WTC11 (cell line): ENCODE measurements around the gene TFCP2. TPM values are rescaled to one million over a fixed set of nuclear protein-coding genes. Genes with fewer than 3 reads are reported as not detected.

ENCODE experiments used
- ATAC-seq: fragments of 200-7000 bp; cut with Tn5 transposase; 2 replicates; pipeline ENCODE4 v1.10.0; 2021; ENCODE audit warnings: mild to moderate bottlenecking, moderate library complexity
- CTCF ChIA-PET: fragments of 300-600 bp; sonication (Branson Sonifier 250); formaldehyde crosslinking; loops from one replicate; lab custom pipeline; 2021; ENCODE audit warnings: antibody characterized with exemption; lab: Charles Lee
- POLR2A ChIA-PET: fragments of 350-600 bp; sonication (Branson Sonifier 250); formaldehyde crosslinking; loops from one replicate; lab custom pipeline; 2021; ENCODE audit warnings: antibody characterized with exemption; lab: Charles Lee
- DNase-seq: peaks from one replicate; pipeline ENCODE4 v3.0.0; 2021; ENCODE audit warnings: low spot score
- H3K27ac Mint-ChIP-seq: 2 replicates; pipeline ENCODE4 v1.8.0; 2021; ENCODE audit warnings: mixed read lengths
- H3K27me3 Mint-ChIP-seq: 2 replicates; pipeline ENCODE4 v1.8.0; 2021; ENCODE audit warnings: low read depth, mild to moderate bottlenecking, moderate library complexity, mixed read lengths
- H3K36me3 Mint-ChIP-seq: 2 replicates; pipeline ENCODE4 v1.8.0; 2021; ENCODE audit warnings: mixed read lengths
- H3K4me1 Mint-ChIP-seq: 2 replicates; pipeline ENCODE4 v1.8.0; 2022; ENCODE audit warnings: mixed read lengths
- H3K4me3 Mint-ChIP-seq: 2 replicates; pipeline ENCODE4 v1.8.0; 2021; ENCODE audit warnings: mild to moderate bottlenecking, moderate library complexity, mixed read lengths
- H3K9me3 Mint-ChIP-seq: 2 replicates; pipeline ENCODE4 v1.8.0; 2021; ENCODE audit warnings: mixed read lengths
- FOXP1 ChIP-seq: sonication (generic); formaldehyde crosslinking; IDR thresholded peaks from 2 replicates; pipeline ENCODE4 v1.8.0; 2022; ENCODE audit warnings: missing genetic modification reagents, mild to moderate bottlenecking, moderate library complexity, borderline replicate concordance
- GABPB1 ChIP-seq: sonication (generic); formaldehyde crosslinking; IDR thresholded peaks from 2 replicates; pipeline ENCODE4 v1.8.1; 2023; ENCODE audit warnings: mild to moderate bottlenecking, missing genetic modification reagents
- JUN ChIP-seq: sonication (generic); formaldehyde crosslinking; IDR thresholded peaks from 2 replicates; pipeline ENCODE4 v1.8.0; 2023; ENCODE audit warnings: mild to moderate bottlenecking, missing genetic modification reagents
- MYBL2 ChIP-seq: sonication (generic); formaldehyde crosslinking; IDR thresholded peaks from 2 replicates; pipeline ENCODE4 v1.8.1; 2023; ENCODE audit warnings: mild to moderate bottlenecking, moderate library complexity, missing genetic modification reagents
- OVOL2 ChIP-seq: fragments of 250-450 bp; sonication (Bioruptor Pico); IDR thresholded peaks from 2 replicates; pipeline ENCODE4 v1.9.0; 2021; ENCODE audit warnings: mild to moderate bottlenecking, borderline replicate concordance
- SOX15 ChIP-seq: fragments of 250-450 bp; sonication (Bioruptor Pico); IDR thresholded peaks from 2 replicates; pipeline ENCODE4 v1.9.0; 2021; ENCODE audit warnings: mild to moderate bottlenecking
- SP1 ChIP-seq: sonication (generic); formaldehyde crosslinking; conservative IDR thresholded peaks from 2 replicates; pipeline ENCODE4 v1.8.1; 2022; ENCODE audit warnings: missing genetic modification reagents
- TCF7 ChIP-seq: sonication (generic); formaldehyde crosslinking; IDR thresholded peaks from 2 replicates; pipeline ENCODE4 v1.8.0; 2022; ENCODE audit warnings: mild to moderate bottlenecking, low read depth, missing genetic modification reagents, moderate library complexity
- ZNF317 ChIP-seq: sonication (generic); formaldehyde crosslinking; IDR thresholded peaks from 2 replicates; pipeline ENCODE4 v1.8.1; 2023; ENCODE audit warnings: low read depth, mild to moderate bottlenecking, moderate library complexity, missing genetic modification reagents, borderline replicate concordance
- ZNF396 ChIP-seq: fragments of 250-450 bp; sonication (Bioruptor Pico); IDR thresholded peaks from 2 replicates; pipeline ENCODE4 v1.8.0; 2021; ENCODE audit warnings: mild to moderate bottlenecking, moderate library complexity, borderline replicate concordance
- ZNF416 ChIP-seq: fragments of 250-450 bp; sonication (Bioruptor Pico); IDR thresholded peaks from 2 replicates; pipeline ENCODE4 v1.9.0; 2021; ENCODE audit warnings: mild to moderate bottlenecking, inconsistent platforms
- ZNF423 ChIP-seq: fragments of 250-450 bp; sonication (Bioruptor Pico); IDR thresholded peaks from 2 replicates; pipeline ENCODE4 v2.1.2; 2022; ENCODE audit warnings: mild to moderate bottlenecking, moderate library complexity
- total RNA-seq: library from RNA; stranded (reverse); gene quantifications from 3 replicates; pipeline ENCODE4 v1.2.3, GENCODE V29; 2021
- TF ChIP-seq, protein P1 (sequence below): sonication (generic); formaldehyde crosslinking; IDR thresholded peaks from 2 replicates; pipeline ENCODE4 v1.8.1; 2023; ENCODE audit warnings: mild to moderate bottlenecking, missing genetic modification reagents
- TF ChIP-seq, protein P2 (sequence below): sonication (generic); formaldehyde crosslinking; IDR thresholded peaks from 2 replicates; pipeline ENCODE4 v1.8.1; 2023; ENCODE audit warnings: mild to moderate bottlenecking, missing genetic modification reagents, borderline replicate concordance
- TF ChIP-seq, protein P3 (sequence below): sonication (generic); formaldehyde crosslinking; IDR thresholded peaks from 2 replicates; pipeline ENCODE4 v1.8.1; 2022; ENCODE audit warnings: low read depth, missing genetic modification reagents, borderline replicate concordance
- TF ChIP-seq, protein P4 (sequence below): sonication (generic); formaldehyde crosslinking; conservative IDR thresholded peaks from 2 replicates; pipeline ENCODE4 v1.8.1; 2023; ENCODE audit warnings: mild to moderate bottlenecking, low read depth, missing genetic modification reagents, moderate library complexity
- TF ChIP-seq, protein P5 (sequence below): fragments of 250-450 bp; sonication (Bioruptor Pico); IDR thresholded peaks from 2 replicates; pipeline ENCODE4 v1.9.0; 2021; ENCODE audit warnings: mild to moderate bottlenecking, borderline replicate concordance
- TF ChIP-seq, protein P6 (sequence below): sonication (generic); formaldehyde crosslinking; IDR thresholded peaks from 2 replicates; pipeline ENCODE4 v1.8.1; 2023; ENCODE audit warnings: mild to moderate bottlenecking, missing genetic modification reagents
- TF ChIP-seq, protein P7 (sequence below): sonication (generic); formaldehyde crosslinking; IDR thresholded peaks from 2 replicates; pipeline ENCODE4 v1.8.1; 2023; ENCODE audit warnings: mild to moderate bottlenecking, missing genetic modification reagents, moderate library complexity

TFCP2 gene
- total RNA-seq, 1 experiment from 2014 or later: 35.4 TPM

DNA sequence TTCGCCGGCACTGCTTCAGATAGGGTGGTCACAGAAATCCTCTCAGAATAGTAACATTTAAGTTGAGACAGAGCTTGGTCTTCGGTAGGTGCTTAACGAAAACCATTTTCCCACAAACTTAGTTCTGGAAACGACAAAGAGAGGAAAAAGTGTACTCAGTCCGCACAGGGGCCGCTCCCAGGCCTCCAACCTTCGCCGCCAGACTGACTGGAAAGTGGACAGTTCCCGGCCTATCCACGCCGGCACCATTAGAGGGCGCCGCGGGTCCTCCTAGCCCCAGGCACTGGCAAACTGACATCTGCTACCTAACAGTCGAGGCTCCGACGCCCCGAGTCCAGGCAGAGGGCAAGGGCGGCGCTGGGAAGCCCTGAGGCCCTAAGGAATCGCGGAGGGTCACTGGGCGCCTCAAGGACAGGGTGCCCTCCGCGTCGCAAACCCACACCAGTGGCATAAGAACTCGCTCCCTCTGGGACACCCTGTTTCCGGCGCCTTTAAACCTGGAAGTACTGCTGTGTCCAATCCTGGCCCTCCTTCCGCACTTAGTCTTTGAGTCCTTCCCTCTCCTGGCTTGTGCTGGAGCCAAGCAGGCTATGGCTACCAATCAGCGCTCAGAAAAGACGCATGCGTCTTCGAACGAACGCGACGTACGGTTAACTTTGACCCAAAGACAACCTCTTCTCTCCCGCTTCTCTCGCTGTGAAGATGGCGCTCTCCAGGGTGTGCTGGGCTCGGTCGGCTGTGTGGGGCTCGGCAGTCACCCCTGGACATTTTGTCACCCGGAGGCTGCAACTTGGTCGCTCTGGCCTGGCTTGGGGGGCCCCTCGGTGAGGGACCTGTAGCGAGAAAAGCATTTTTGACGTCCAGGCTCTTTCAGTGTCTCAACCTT, 125.0 kb downstream of the TFCP2 start, which contains the start of gene LETMD1:
TSS of gene LETMD1 (plus strand) at position 673 of the 886 bp plus-strand sequence. CDS start at position 703, 30 bp downstream.
- H3K4me3 Mint-ChIP-seq: peak within 1 kb of the TSS; percentile 92
- H3K36me3 Mint-ChIP-seq: peaks cover 10% of the 10 kb centered on the region
- DNase-seq (peak; percentile 93), ATAC-seq (peak; percentile 98)
- H3K27me3 Mint-ChIP-seq: peaks cover 5% of the 10 kb centered on the region; the same call in 1 of the 2 replicates
- H3K4me1 Mint-ChIP-seq: peaks cover 13% of the 10 kb centered on the region
- ChIA-PET CTCF (interaction anchor here (0.6 kb wide), 1 partner anchor 293 kb away, joined by 3 read pairs; no protein-coding TSS in a partner anchor), POLR2A (interaction anchor here (0.7 kb wide), 1 partner anchor 22 kb away, joined by 4 read pairs; the partner anchor contains the start of gene SLC11A2)
- H3K27ac Mint-ChIP-seq: peak within 1 kb of the TSS; percentile 82
- no peaks in the 10 kb centered on the region for H3K9me3 Mint-ChIP-seq
- no peak for TF ChIP-seq ZNF416 (CRISPR knock-in tag)
- no peak for TF ChIP-seq JUN (CRISPR knock-in tag)
- TF ChIP-seq GABPB1: peak; percentile 62
- TF ChIP-seq, protein P1, sequence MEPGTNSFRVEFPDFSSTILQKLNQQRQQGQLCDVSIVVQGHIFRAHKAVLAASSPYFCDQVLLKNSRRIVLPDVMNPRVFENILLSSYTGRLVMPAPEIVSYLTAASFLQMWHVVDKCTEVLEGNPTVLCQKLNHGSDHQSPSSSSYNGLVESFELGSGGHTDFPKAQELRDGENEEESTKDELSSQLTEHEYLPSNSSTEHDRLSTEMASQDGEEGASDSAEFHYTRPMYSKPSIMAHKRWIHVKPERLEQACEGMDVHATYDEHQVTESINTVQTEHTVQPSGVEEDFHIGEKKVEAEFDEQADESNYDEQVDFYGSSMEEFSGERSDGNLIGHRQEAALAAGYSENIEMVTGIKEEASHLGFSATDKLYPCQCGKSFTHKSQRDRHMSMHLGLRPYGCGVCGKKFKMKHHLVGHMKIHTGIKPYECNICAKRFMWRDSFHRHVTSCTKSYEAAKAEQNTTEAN: no peak
- no peak for TF ChIP-seq ZNF317 (CRISPR knock-in tag)
- TF ChIP-seq OVOL2 (CRISPR knock-in tag): no peak
- TF ChIP-seq, protein P2, sequence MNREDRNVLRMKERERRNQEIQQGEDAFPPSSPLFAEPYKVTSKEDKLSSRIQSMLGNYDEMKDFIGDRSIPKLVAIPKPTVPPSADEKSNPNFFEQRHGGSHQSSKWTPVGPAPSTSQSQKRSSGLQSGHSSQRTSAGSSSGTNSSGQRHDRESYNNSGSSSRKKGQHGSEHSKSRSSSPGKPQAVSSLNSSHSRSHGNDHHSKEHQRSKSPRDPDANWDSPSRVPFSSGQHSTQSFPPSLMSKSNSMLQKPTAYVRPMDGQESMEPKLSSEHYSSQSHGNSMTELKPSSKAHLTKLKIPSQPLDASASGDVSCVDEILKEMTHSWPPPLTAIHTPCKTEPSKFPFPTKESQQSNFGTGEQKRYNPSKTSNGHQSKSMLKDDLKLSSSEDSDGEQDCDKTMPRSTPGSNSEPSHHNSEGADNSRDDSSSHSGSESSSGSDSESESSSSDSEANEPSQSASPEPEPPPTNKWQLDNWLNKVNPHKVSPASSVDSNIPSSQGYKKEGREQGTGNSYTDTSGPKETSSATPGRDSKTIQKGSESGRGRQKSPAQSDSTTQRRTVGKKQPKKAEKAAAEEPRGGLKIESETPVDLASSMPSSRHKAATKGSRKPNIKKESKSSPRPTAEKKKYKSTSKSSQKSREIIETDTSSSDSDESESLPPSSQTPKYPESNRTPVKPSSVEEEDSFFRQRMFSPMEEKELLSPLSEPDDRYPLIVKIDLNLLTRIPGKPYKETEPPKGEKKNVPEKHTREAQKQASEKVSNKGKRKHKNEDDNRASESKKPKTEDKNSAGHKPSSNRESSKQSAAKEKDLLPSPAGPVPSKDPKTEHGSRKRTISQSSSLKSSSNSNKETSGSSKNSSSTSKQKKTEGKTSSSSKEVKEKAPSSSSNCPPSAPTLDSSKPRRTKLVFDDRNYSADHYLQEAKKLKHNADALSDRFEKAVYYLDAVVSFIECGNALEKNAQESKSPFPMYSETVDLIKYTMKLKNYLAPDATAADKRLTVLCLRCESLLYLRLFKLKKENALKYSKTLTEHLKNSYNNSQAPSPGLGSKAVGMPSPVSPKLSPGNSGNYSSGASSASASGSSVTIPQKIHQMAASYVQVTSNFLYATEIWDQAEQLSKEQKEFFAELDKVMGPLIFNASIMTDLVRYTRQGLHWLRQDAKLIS: no peak
- peak; percentile 46; the same call in 1 of the 2 replicates for TF ChIP-seq FOXP1 (CRISPR knock-in tag)
- TF ChIP-seq SP1 (CRISPR knock-in tag): no peak
- no peak for TF ChIP-seq ZNF423
- TF ChIP-seq, protein P3, sequence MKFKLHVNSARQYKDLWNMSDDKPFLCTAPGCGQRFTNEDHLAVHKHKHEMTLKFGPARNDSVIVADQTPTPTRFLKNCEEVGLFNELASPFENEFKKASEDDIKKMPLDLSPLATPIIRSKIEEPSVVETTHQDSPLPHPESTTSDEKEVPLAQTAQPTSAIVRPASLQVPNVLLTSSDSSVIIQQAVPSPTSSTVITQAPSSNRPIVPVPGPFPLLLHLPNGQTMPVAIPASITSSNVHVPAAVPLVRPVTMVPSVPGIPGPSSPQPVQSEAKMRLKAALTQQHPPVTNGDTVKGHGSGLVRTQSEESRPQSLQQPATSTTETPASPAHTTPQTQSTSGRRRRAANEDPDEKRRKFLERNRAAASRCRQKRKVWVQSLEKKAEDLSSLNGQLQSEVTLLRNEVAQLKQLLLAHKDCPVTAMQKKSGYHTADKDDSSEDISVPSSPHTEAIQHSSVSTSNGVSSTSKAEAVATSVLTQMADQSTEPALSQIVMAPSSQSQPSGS (CRISPR knock-in tag): no peak
- TF ChIP-seq, protein P4, sequence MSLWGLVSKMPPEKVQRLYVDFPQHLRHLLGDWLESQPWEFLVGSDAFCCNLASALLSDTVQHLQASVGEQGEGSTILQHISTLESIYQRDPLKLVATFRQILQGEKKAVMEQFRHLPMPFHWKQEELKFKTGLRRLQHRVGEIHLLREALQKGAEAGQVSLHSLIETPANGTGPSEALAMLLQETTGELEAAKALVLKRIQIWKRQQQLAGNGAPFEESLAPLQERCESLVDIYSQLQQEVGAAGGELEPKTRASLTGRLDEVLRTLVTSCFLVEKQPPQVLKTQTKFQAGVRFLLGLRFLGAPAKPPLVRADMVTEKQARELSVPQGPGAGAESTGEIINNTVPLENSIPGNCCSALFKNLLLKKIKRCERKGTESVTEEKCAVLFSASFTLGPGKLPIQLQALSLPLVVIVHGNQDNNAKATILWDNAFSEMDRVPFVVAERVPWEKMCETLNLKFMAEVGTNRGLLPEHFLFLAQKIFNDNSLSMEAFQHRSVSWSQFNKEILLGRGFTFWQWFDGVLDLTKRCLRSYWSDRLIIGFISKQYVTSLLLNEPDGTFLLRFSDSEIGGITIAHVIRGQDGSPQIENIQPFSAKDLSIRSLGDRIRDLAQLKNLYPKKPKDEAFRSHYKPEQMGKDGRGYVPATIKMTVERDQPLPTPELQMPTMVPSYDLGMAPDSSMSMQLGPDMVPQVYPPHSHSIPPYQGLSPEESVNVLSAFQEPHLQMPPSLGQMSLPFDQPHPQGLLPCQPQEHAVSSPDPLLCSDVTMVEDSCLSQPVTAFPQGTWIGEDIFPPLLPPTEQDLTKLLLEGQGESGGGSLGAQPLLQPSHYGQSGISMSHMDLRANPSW (CRISPR knock-in tag): no peak
- TF ChIP-seq, protein P5, sequence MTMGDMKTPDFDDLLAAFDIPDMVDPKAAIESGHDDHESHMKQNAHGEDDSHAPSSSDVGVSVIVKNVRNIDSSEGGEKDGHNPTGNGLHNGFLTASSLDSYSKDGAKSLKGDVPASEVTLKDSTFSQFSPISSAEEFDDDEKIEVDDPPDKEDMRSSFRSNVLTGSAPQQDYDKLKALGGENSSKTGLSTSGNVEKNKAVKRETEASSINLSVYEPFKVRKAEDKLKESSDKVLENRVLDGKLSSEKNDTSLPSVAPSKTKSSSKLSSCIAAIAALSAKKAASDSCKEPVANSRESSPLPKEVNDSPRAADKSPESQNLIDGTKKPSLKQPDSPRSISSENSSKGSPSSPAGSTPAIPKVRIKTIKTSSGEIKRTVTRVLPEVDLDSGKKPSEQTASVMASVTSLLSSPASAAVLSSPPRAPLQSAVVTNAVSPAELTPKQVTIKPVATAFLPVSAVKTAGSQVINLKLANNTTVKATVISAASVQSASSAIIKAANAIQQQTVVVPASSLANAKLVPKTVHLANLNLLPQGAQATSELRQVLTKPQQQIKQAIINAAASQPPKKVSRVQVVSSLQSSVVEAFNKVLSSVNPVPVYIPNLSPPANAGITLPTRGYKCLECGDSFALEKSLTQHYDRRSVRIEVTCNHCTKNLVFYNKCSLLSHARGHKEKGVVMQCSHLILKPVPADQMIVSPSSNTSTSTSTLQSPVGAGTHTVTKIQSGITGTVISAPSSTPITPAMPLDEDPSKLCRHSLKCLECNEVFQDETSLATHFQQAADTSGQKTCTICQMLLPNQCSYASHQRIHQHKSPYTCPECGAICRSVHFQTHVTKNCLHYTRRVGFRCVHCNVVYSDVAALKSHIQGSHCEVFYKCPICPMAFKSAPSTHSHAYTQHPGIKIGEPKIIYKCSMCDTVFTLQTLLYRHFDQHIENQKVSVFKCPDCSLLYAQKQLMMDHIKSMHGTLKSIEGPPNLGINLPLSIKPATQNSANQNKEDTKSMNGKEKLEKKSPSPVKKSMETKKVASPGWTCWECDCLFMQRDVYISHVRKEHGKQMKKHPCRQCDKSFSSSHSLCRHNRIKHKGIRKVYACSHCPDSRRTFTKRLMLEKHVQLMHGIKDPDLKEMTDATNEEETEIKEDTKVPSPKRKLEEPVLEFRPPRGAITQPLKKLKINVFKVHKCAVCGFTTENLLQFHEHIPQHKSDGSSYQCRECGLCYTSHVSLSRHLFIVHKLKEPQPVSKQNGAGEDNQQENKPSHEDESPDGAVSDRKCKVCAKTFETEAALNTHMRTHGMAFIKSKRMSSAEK: no peak
- TF ChIP-seq MYBL2: no peak
- TF ChIP-seq ZNF396 (CRISPR knock-in tag): no peak
- TF ChIP-seq TCF7: no peak
- TF ChIP-seq SOX15: no peak
- TF ChIP-seq, protein P6, sequence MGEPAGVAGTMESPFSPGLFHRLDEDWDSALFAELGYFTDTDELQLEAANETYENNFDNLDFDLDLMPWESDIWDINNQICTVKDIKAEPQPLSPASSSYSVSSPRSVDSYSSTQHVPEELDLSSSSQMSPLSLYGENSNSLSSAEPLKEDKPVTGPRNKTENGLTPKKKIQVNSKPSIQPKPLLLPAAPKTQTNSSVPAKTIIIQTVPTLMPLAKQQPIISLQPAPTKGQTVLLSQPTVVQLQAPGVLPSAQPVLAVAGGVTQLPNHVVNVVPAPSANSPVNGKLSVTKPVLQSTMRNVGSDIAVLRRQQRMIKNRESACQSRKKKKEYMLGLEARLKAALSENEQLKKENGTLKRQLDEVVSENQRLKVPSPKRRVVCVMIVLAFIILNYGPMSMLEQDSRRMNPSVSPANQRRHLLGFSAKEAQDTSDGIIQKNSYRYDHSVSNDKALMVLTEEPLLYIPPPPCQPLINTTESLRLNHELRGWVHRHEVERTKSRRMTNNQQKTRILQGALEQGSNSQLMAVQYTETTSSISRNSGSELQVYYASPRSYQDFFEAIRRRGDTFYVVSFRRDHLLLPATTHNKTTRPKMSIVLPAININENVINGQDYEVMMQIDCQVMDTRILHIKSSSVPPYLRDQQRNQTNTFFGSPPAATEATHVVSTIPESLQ (CRISPR knock-in tag): no peak
- TF ChIP-seq, protein P7, sequence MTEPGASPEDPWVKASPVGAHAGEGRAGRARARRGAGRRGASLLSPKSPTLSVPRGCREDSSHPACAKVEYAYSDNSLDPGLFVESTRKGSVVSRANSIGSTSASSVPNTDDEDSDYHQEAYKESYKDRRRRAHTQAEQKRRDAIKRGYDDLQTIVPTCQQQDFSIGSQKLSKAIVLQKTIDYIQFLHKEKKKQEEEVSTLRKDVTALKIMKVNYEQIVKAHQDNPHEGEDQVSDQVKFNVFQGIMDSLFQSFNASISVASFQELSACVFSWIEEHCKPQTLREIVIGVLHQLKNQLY (CRISPR knock-in tag): no peak
